HCT116 (cell line): ENCODE data around the gene RNU11. TPM values are rescaled to one million over a fixed set of nuclear protein-coding genes. Genes with fewer than 3 reads are reported as not detected.

Experiments used
- ATAC-seq: fragments of 200-7000 bp; cut with Tn5 transposase; 2 replicates; pipeline ENCODE4 v1.9.1; 2020; ENCODE audit warnings: mild to moderate bottlenecking, moderate library complexity
- BruUV-seq: library from RNA; stranded (reverse); fragments of 400-500 nt; replicated peaks from 2 replicates; lab custom pipeline; 2021; lab: Mats Ljungman, UMichigan
- CTCF ChIA-PET: fragments of 300-600 bp; sonication (Branson Sonifier 250); formaldehyde crosslinking; loops from one replicate; lab custom pipeline; 2021; ENCODE audit warnings: antibody characterized with exemption; lab: Charles Lee
- POLR2A ChIA-PET: fragments of 300-600, 350-600 bp; sonication (Branson Sonifier 250); formaldehyde crosslinking; loops from one replicate; lab custom pipeline; 2021; ENCODE audit warnings: antibody characterized with exemption; lab: Charles Lee
- RAD21 ChIA-PET, 2 experiments: fragments of 300-600 bp; sonication (Branson Sonifier 250); formaldehyde crosslinking; loops; one replicate each; lab custom pipeline; 2023; ENCODE audit warnings: low total read pairs in 2 of 2; ENCODE audit not compliant: uncharacterized antibody in 2 of 2, unreplicated experiment in 2 of 2, low non-redundant PET in 1 of 2; lab: Charles Lee
- DNase-seq: peaks from one replicate; pipeline ENCODE4 v3.0.0-alpha.2; 2010; ENCODE audit warnings: low read depth, low spot score
- H2AFZ ChIP-seq: fragments of 200-600 bp; shearing (Covaris generic), sonication (generic); 2 replicates; pipeline ENCODE4 v1.6.1; 2017; ENCODE audit warnings: low read depth, mixed run types, mixed read lengths, antibody characterized with exemption, low read length; ENCODE audit not compliant: poor library complexity, severe bottlenecking
- H3K27ac ChIP-seq: 2 replicates; pipeline ENCODE4 v1.5.1; 2012; ENCODE audit warnings: low read depth, low read length
- H3K27me3 ChIP-seq: fragments of 200-600 bp; sonication (generic); 2 replicates; pipeline ENCODE4 v1.6.1; 2016; ENCODE audit warnings: mixed run types, low read length, mixed read lengths; ENCODE audit not compliant: insufficient read depth
- H3K36me3 ChIP-seq, 2 experiments: fragments of 200-500 bp in 1 of 2; fragments of 200-600 bp in 1 of 2; sonication (Bioruptor generic) in 1 of 2; sonication (generic) in 1 of 2; 2 replicates each; pipeline versions ENCODE4 v1.5.1 to v1.6.1; 2014 to 2016; ENCODE audit warnings: low read length in 2 of 2, inconsistent platforms in 1 of 2, mixed read lengths in 1 of 2, mixed run types in 1 of 2; ENCODE audit not compliant: insufficient read depth in 2 of 2, control insufficient read depth in 1 of 2
- H3K4me1 ChIP-seq, 2 experiments: fragments of 200-600 bp in 1 of 2; sonication (generic) in 1 of 2; 2 replicates each; pipeline versions ENCODE4 v1.5.1 to v1.6.1; 2012 to 2017; ENCODE audit warnings: low read length in 2 of 2, inconsistent platforms in 1 of 2, mild to moderate bottlenecking in 1 of 2, mixed read lengths in 1 of 2, mixed run types in 1 of 2, moderate library complexity in 1 of 2; ENCODE audit not compliant: insufficient read depth in 2 of 2, control insufficient read depth in 1 of 2
- H3K4me2 ChIP-seq: fragments of 200-600 bp; sonication (generic); 2 replicates; pipeline ENCODE4 v1.6.1; 2017; ENCODE audit warnings: mixed run types, low read length, mixed read lengths
- H3K4me3 ChIP-seq, 2 experiments: fragments of 200-600 bp in 1 of 2; sonication (generic) in 1 of 2; replicated peaks in 1 of 2; 2 replicates each; pipeline ENCODE4 v1.5.1; 2011 to 2016; ENCODE audit warnings: low read length in 2 of 2, control low read depth in 1 of 2, low read depth in 1 of 2, mild to moderate bottlenecking in 1 of 2, mixed read lengths in 1 of 2, mixed run types in 1 of 2
- H3K79me2 ChIP-seq: fragments of 200-600 bp; sonication (generic); 2 replicates; pipeline ENCODE4 v1.6.1; 2017; ENCODE audit warnings: mild to moderate bottlenecking, mixed run types, low read length, moderate library complexity, mixed read lengths; ENCODE audit not compliant: insufficient read depth
- H3K9ac ChIP-seq: fragments of 200-600 bp; sonication (generic); 2 replicates; pipeline ENCODE4 v1.6.1; 2016; ENCODE audit warnings: low read length, mixed read lengths
- H3K9me2 ChIP-seq: fragments of 200-600 bp; sonication (generic), shearing (Covaris generic); 2 replicates; pipeline ENCODE4 v1.6.1; 2017; ENCODE audit warnings: mixed run types, mild to moderate bottlenecking, moderate library complexity; ENCODE audit not compliant: insufficient read depth
- H3K9me3 ChIP-seq, 2 experiments: fragments of 200-500 bp in 1 of 2; fragments of 200-600 bp in 1 of 2; sonication (Bioruptor generic) in 1 of 2; sonication (generic) in 1 of 2; 2 replicates each; pipeline ENCODE4 v1.6.1; 2014 to 2017; ENCODE audit warnings: low read length in 2 of 2, mixed read lengths in 2 of 2, inconsistent platforms in 1 of 2, low read depth in 1 of 2, mild to moderate bottlenecking in 1 of 2, mixed run types in 1 of 2, moderate library complexity in 1 of 2; ENCODE audit not compliant: control insufficient read depth in 1 of 2, insufficient read depth in 1 of 2
- H4K20me1 ChIP-seq: fragments of 200-600 bp; sonication (generic), shearing (Covaris generic); 2 replicates; pipeline ENCODE4 v1.6.1; 2017; ENCODE audit warnings: mixed run types, mild to moderate bottlenecking, moderate library complexity; ENCODE audit not compliant: insufficient read depth
- CEBPB ChIP-seq: IDR thresholded peaks from 2 replicates; pipeline ENCODE4 v1.6.1; 2012; ENCODE audit warnings: low read depth
- ELF1 ChIP-seq: IDR thresholded peaks from 2 replicates; pipeline ENCODE4 v1.6.1; 2012; ENCODE audit warnings: low read depth, borderline replicate concordance
- EZH2 ChIP-seq: fragments of 200-600 bp; sonication (generic); IDR thresholded peaks from 2 replicates; pipeline ENCODE4 v1.6.1; 2017; ENCODE audit warnings: antibody characterized with exemption, mixed run types
- EZH2phosphoT487 ChIP-seq: fragments of 200-600 bp; IDR thresholded peaks from 2 replicates; pipeline ENCODE4 v1.6.1; 2018; ENCODE audit warnings: antibody characterized with exemption, borderline replicate concordance
- FOSL1 ChIP-seq: IDR thresholded peaks from 2 replicates; pipeline ENCODE4 v1.6.1; 2012; ENCODE audit warnings: low read depth
- JUND ChIP-seq: IDR thresholded peaks from 2 replicates; pipeline ENCODE4 v1.6.1; 2012
- POLR2A ChIP-seq: IDR thresholded peaks from 2 replicates; pipeline ENCODE4 v1.7.0; 2011; ENCODE audit warnings: borderline replicate concordance; ENCODE audit not compliant: insufficient read depth, insufficient read length; ENCODE audit errors: extremely low read depth
- POLR2AphosphoS5 ChIP-seq: IDR thresholded peaks from 2 replicates; pipeline ENCODE4 v1.6.1; 2011; ENCODE audit warnings: mild to moderate bottlenecking, low read depth, low read length, moderate library complexity
- SIN3A ChIP-seq: IDR thresholded peaks from 2 replicates; pipeline ENCODE4 v1.6.1; 2012; ENCODE audit warnings: low read depth
- SP1 ChIP-seq: IDR thresholded peaks from 2 replicates; pipeline ENCODE4 v1.6.1; 2012; ENCODE audit warnings: low read depth
- SRF ChIP-seq: IDR thresholded peaks from 2 replicates; pipeline ENCODE4 v1.6.1; 2012; ENCODE audit warnings: low read depth
- TCF7L2 ChIP-seq: IDR thresholded peaks from 2 replicates; pipeline ENCODE4 v1.7.0; 2011; ENCODE audit warnings: borderline replicate concordance, inconsistent platforms; ENCODE audit not compliant: insufficient read depth, insufficient read length; ENCODE audit errors: extremely low read depth
- YY1 ChIP-seq: IDR thresholded peaks from 2 replicates; pipeline ENCODE4 v1.6.1; 2011; ENCODE audit warnings: low read length, low read depth, moderate library complexity, mild to moderate bottlenecking; ENCODE audit not compliant: insufficient replicate concordance; ENCODE audit errors: extremely low read depth
- ZFX ChIP-seq: fragments of 450-650 bp; IDR thresholded peaks from 2 replicates; pipeline ENCODE4 v1.6.1; 2017
- ZNF274 ChIP-seq: fragments of 200-500 bp; sonication (Bioruptor generic); IDR thresholded peaks from 2 replicates; pipeline ENCODE4 v1.6.1; 2014; ENCODE audit warnings: mild to moderate bottlenecking, low read depth, low read length, inconsistent platforms
- intact Hi-C: fragments of 100-400 bp; cut with micrococcal nuclease; formaldehyde crosslinking; loops from 2 replicates; pipeline ENCODE4 v1.10.0; 2022
- total RNA-seq: library from RNA; stranded (reverse); gene quantifications from one replicate; pipeline ENCODE4 v1.2.1, GENCODE V29; 2021; ENCODE audit not compliant: unreplicated experiment
- TF ChIP-seq, protein P1 (sequence below): IDR thresholded peaks from 2 replicates; pipeline ENCODE4 v1.6.1; 2012

The RNU11 gene
- total RNA-seq, 1 experiment from 2014 or later = not detected

GRCh38 chr1:28680151-28680550 lies 31.8 kb downstream of the RNU11 start:
- H3K27ac ChIP-seq = no peak overlapping the region
- H3K79me2 ChIP-seq = peaks cover 12% of the 10 kb centered on the region
- H2AFZ ChIP-seq = no peak overlapping the region
- POLR2A ChIA-PET = no interaction called here
- no peak overlapping the region for H3K4me3 ChIP-seq
- BruUV-seq = no TSS peak
- no peaks in the 10 kb centered on the region for H3K27me3 ChIP-seq
- H3K9me3 ChIP-seq = no peaks in the 10 kb centered on the region
- no peak for DNase-seq
- CTCF ChIA-PET = no interaction called here
- intact Hi-C loops = no loop called here
- no peaks in the 10 kb centered on the region for H4K20me1 ChIP-seq
- no peaks in the 10 kb centered on the region for H3K9me2 ChIP-seq
- no peak for ATAC-seq
- H3K9ac ChIP-seq = no peak overlapping the region
- H3K4me1 ChIP-seq = 0 out of 4 replicates have a peak, but pooled peaks cover 0 to 3% of the 10 kb centered on the region in 2 experiments
- RAD21 ChIA-PET = no interaction called here
- H3K4me2 ChIP-seq = no peak overlapping the region
- TF ChIP-seq SIN3A = no peak
- TF ChIP-seq YY1 = no peak
- TF ChIP-seq TCF7L2 = no peak
- TF ChIP-seq POLR2AphosphoS5 = no peak
- TF ChIP-seq SRF = no peak
- TF ChIP-seq ZNF274 = no peak
- no peak for TF ChIP-seq ELF1
- no peak for TF ChIP-seq ZFX
- no peak for TF ChIP-seq POLR2A
- no peak for TF ChIP-seq CEBPB
- no peak for TF ChIP-seq JUND
- TF ChIP-seq SP1 = no peak
- no peak for TF ChIP-seq EZH2
- 0 out of 4 replicates have a peak, but pooled peaks cover 0 to 3% of the 10 kb centered on the region in 2 experiments for H3K36me3 ChIP-seq

DNA sequence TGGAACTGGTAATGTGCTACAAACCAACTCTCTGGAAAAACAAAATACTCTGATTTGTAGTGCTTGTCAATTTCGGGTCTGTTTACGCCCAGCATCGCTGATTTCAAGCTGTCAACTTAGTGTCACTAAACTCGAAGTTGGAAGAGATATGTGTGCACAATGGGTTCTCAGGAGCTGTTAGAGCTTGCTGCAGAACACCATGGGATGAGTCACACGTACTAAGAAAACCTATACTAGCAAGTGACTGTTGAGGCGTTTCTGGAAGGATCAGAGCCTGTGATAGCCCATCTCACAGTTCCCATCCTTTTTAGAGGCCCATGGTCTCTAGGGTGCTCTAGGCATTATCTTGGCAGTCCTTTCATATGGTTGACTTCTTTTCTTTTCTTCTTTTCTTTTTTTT lies 34.4 kb downstream of the RNU11 start:
- Histone ChIP-seq H3K9me3 (no peaks in the 10 kb centered on the region), H3K9me2 (no peaks in the 10 kb centered on the region), H3K27ac (no peak overlapping the region), H4K20me1 (no peaks in the 10 kb centered on the region), H3K4me3 (no peak overlapping the region)
- no peak for DNase-seq
- CTCF ChIA-PET = no interaction called here
- TF ChIP-seq EZH2phosphoT487 = no peak
- no peak for TF ChIP-seq SP1
- TF ChIP-seq, protein P1, sequence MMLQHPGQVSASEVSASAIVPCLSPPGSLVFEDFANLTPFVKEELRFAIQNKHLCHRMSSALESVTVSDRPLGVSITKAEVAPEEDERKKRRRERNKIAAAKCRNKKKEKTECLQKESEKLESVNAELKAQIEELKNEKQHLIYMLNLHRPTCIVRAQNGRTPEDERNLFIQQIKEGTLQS = no peak
- TF ChIP-seq POLR2A = no peak
- no peak for TF ChIP-seq ZNF274
- no peak for TF ChIP-seq CEBPB
- TF ChIP-seq SRF = no peak
- no peak for TF ChIP-seq POLR2AphosphoS5
- TF ChIP-seq FOSL1 = no peak
- TF ChIP-seq YY1 = no peak
- TF ChIP-seq EZH2 = no peak
- TF ChIP-seq ZFX = no peak
- TF ChIP-seq, all 23 proteins: peak for 0
- no peak for ATAC-seq
- peaks cover 0 to 3% of the 10 kb centered on the region in 2 experiments; a peak in 1 of 4 replicates for H3K36me3 ChIP-seq
- ChIA-PET RAD21 (no interaction called here), POLR2A (interaction anchor here (1.6 kb wide), 1 partner anchor 34 kb away, joined by 7 read pairs; the partner anchor contains the start of gene RNU11)
- H3K27me3 ChIP-seq = no peaks in the 10 kb centered on the region
- H2AFZ ChIP-seq = no peak overlapping the region
- intact Hi-C loops = no loop called here
- peaks cover 6% of the 10 kb centered on the region; the same call in 1 of the 2 replicates for H3K79me2 ChIP-seq
- H3K9ac ChIP-seq = no peak overlapping the region
- H3K4me2 ChIP-seq = no peak overlapping the region
- BruUV-seq = no TSS peak
- no peaks in the 10 kb centered on the region for H3K4me1 ChIP-seq
